CD4-positive, alpha-beta T cell treated with Interleukin-6 at 100 ng/mL for 8 hours (primary cell): ENCODE measurements around the gene ATXN1L.
"Not testable (repeated sequence)": the region's sequence is repeated elsewhere in the genome, so short reads cannot be mapped to it uniquely, and the experiment has no call there.

Experiments used
- DNase-seq: peaks from one replicate; pipeline ENCODE4 v3.0.0-alpha.2; 2020; ENCODE audit warnings: mixed read lengths, low spot score

Gene ATXN1L

GRCh38 chr16:71852158-71852557 lies 6.4 kb downstream of the ATXN1L start:
- no peak for DNase-seq

- DNase-seq = no peak
These were observed 6.8 kb downstream of the ATXN1L start for GRCh38 chr16:71852561-71852960.

- DNase-seq = no peak
These were observed 7.6 kb downstream of the ATXN1L start for GRCh38 chr16:71853413-71853812.

GRCh38 chr16:71854369-71854948 lies 8.7 kb downstream of the ATXN1L start:
- DNase-seq = no peak

- no peak for DNase-seq
These were observed 10.3 kb downstream of the ATXN1L start for GRCh38 chr16:71855937-71856662.

GRCh38 chr16:71859762-71860521 lies 14.2 kb downstream of the ATXN1L start:
- DNase-seq = no peak

GRCh38 chr16:71863995-71864394 lies 18.2 kb downstream of the ATXN1L start:
- no peak for DNase-seq

GRCh38 chr16:71865173-71865863 lies 19.5 kb downstream of the ATXN1L start:
- no peak for DNase-seq

- not testable (repeated sequence) for DNase-seq
These were observed 21.4 kb downstream of the ATXN1L start for GRCh38 chr16:71867175-71867574.

- DNase-seq = no peak
These were observed 22.2 kb downstream of the ATXN1L start for GRCh38 chr16:71867939-71868338.

- DNase-seq = no peak
These were observed 23.3 kb downstream of the ATXN1L start for GRCh38 chr16:71869089-71869488.

GRCh38 chr16:71870818-71871217 lies 25.0 kb downstream of the ATXN1L start:
- DNase-seq = no peak

GRCh38 chr16:71873199-71873598 lies 27.4 kb downstream of the ATXN1L start:
- DNase-seq = no peak

GRCh38 chr16:71878911-71879310 lies 33.1 kb downstream of the ATXN1L start:
- no peak for DNase-seq

- DNase-seq = no peak
These were observed 34.4 kb downstream of the ATXN1L start for GRCh38 chr16:71880176-71880575.

- DNase-seq = peak; percentile 84
These were observed 36.9 kb downstream of the ATXN1L start for GRCh38 chr16:71882505-71883167.

- DNase-seq = peak; percentile 36
These were observed 37.5 kb downstream of the ATXN1L start for GRCh38 chr16:71883168-71883848.

- DNase-seq = peak; percentile 62
These were observed 38.3 kb downstream of the ATXN1L start, which contains the start of gene ZNF821 for GRCh38 chr16:71883849-71884638. TSS of gene ZNF821 (minus strand) at chr16:71884182. CDS start at chr16:71879946, 4,236 bp downstream.

GRCh38 chr16:71885261-71885650 lies 39.5 kb downstream of the ATXN1L start:
- DNase-seq = no peak

GRCh38 chr16:71889147-71889546 lies 43.4 kb downstream of the ATXN1L start:
- no peak for DNase-seq

GRCh38 chr16:71893888-71894228 lies 48.1 kb downstream of the ATXN1L start:
- DNase-seq = no peak
